ENCODE results near the gene TTC39C.

Gene TTC39C

DNA sequence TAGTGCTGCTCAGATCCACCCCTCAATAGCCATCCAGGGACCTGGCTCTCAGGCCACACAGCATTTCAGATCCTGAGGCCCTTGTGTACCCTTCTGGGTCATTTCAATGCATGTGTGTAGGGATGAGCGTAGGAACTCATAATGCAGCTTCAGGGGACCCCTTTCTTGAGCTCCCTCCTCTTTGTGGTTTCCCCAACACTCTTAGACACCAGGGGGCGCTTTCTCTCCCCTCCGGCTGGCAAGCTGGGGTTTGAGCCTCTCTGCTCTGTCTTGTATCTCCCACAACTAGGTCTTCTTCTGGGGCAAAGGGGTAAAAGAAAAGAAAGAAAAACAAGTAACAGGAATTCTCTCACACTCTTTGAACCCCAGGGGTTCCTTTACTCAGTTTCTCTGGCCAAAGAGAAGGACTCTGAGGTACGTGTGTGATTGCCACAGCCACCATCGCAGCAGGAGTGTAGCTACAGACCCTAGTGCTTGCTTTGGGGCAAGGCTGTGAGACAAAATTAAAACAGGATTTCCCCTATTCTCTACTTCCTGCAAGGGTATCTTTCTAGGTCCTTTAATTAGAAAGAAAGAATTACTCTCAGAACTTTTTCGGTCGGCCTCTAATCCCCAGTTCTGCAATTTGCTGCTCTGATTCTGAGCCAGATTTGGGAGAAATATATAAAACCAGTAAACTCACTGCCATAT is 162.3 kb downstream of the TTC39C start:
- TF ChIP-seq, protein P1, sequence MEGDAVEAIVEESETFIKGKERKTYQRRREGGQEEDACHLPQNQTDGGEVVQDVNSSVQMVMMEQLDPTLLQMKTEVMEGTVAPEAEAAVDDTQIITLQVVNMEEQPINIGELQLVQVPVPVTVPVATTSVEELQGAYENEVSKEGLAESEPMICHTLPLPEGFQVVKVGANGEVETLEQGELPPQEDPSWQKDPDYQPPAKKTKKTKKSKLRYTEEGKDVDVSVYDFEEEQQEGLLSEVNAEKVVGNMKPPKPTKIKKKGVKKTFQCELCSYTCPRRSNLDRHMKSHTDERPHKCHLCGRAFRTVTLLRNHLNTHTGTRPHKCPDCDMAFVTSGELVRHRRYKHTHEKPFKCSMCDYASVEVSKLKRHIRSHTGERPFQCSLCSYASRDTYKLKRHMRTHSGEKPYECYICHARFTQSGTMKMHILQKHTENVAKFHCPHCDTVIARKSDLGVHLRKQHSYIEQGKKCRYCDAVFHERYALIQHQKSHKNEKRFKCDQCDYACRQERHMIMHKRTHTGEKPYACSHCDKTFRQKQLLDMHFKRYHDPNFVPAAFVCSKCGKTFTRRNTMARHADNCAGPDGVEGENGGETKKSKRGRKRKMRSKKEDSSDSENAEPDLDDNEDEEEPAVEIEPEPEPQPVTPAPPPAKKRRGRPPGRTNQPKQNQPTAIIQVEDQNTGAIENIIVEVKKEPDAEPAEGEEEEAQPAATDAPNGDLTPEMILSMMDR (IDR thresholded peaks at IDR 0.05; ENCODE audit: low read depth, low read length): peak; percentile 91
- no peak overlapping the region for H3K4me3 ChIP-seq (replicated peaks in 1 of 2; ENCODE audit: low read depth in 2 of 2, low read length in 2 of 2)
- DNase-seq (ENCODE audit: low read depth in 2 of 2): peak; percentile 69 to 70

DNA sequence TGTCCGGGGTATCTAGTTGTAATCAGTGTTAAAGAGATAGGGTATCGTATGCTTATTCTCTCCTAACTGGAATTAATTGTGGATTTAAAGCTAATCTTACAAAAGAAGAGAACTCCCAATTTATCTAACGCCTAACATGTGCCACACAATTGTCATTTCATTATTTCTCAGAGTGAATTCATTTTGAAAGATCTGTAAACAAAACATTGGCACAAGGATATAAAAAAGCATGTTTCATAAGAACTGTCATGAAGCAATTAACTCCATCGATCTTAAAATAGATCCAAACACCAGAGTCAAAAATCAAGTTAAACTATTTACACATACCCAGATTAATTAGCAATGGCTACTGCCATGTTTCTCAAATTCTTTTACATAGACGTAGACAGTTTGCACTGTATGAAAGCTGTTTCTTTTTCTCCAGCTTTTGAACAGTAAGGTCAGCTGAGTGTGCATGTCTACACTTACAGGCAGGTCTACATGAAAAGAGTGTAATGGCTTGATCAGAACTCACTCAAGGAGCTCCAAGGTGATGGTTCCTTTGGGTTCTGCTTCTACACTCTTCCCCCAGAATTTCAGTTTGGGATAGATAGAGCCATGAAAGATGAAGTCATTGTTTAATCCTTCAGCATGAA is 163.1 kb downstream of the TTC39C start:
- H3K4me3 ChIP-seq (replicated peaks in 1 of 2; ENCODE audit: low read depth in 2 of 2, low read length in 2 of 2): no peak overlapping the region
- TF ChIP-seq, protein P1 (IDR thresholded peaks at IDR 0.05; ENCODE audit: low read depth, low read length): no peak
- no peak for DNase-seq (ENCODE audit: low read depth in 2 of 2)

DNA sequence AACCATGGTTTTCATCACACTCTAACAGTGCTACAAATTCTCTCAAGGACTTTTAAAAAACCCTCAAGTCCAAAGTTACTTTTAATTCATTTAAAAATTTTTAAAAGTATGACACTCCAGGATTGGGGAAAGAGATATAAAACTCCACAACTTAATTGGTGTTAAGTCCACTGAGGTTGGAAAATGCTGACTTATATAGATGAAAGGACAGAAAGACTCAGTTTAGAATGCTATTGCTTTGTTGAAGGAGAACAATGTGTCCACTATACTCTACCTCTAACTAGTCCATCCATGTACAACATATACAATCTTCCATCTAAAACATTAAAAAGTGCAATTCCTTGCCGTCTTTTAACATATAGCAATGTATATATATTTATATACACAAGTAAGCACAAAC is 165.5 kb downstream of the TTC39C start:
- TF ChIP-seq, protein P1 (IDR thresholded peaks at IDR 0.05; ENCODE audit: low read depth, low read length): no peak
- H3K4me3 ChIP-seq (replicated peaks in 1 of 2; ENCODE audit: low read depth in 2 of 2, low read length in 2 of 2): no peak overlapping the region
- no peak for DNase-seq (ENCODE audit: low read depth in 2 of 2)

DNA sequence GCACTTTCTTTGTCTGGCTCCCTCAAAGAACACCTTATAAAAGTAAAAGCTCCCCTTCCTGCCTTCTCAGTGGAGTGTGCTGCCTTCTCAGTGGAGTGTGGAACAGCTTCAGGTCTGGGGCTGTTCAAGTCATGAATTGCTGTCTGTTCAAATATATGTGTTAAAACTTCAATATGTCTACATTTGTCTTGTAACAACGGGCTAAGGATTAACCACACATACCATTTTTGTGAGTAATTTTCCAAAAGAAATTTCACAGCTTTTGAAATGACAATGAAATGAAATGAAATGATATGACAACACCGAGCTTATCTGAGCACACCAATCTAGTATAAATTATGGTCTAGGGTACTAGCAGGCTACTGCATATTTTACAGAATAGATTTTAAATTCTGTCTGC is 167.3 kb downstream of the TTC39C start:
- no peak overlapping the region for H3K4me3 ChIP-seq (replicated peaks in 1 of 2; ENCODE audit: low read depth in 2 of 2, low read length in 2 of 2)
- peak; percentile 20 to 40 for DNase-seq (ENCODE audit: low read depth in 2 of 2)
- TF ChIP-seq, protein P1 (IDR thresholded peaks at IDR 0.05; ENCODE audit: low read depth, low read length): no peak
